MCF 10A (cell line): ENCODE measurements around the gene CDADC1. TPM values are rescaled to one million over a fixed set of nuclear protein-coding genes. Genes with fewer than 3 reads are reported as not detected.

Experiments used
- BruUV-seq: library from RNA; stranded (reverse); fragments of 400-500 nt; replicated peaks from 2 replicates; lab custom pipeline; 2021; lab: Mats Ljungman, UMichigan
- CTCF ChIA-PET: fragments of 300-600 bp; sonication (Branson Sonifier 250); formaldehyde crosslinking; extraction: SDS; loops from one replicate; lab custom pipeline; 2021; ENCODE audit warnings: antibody characterized with exemption, inconsistent platforms; lab: Yijun Ruan, JAX
- POLR2A ChIA-PET: fragments of 300-600, 350-650 bp; sonication (Branson Sonifier 250); formaldehyde crosslinking; extraction: SDS; loops from one replicate; lab custom pipeline; 2020; ENCODE audit warnings: antibody characterized with exemption, inconsistent platforms; lab: Yijun Ruan, JAX
- DNase-seq: peaks from one replicate; pipeline ENCODE4 v3.0.0-alpha.2; 2018; ENCODE audit not compliant: unreplicated experiment
- H3K27ac Mint-ChIP-seq: one replicate; pipeline ENCODE4 v1.8.0; 2022; ENCODE audit warnings: mild to moderate bottlenecking, low read depth, mixed read lengths; ENCODE audit not compliant: unreplicated experiment
- H3K27me3 Mint-ChIP-seq: one replicate; pipeline ENCODE4 v1.8.0; 2022; ENCODE audit warnings: mixed read lengths; ENCODE audit not compliant: insufficient read depth, unreplicated experiment
- H3K36me3 Mint-ChIP-seq: one replicate; pipeline ENCODE4 v1.8.0; 2022; ENCODE audit warnings: mild to moderate bottlenecking, moderate library complexity, mixed read lengths; ENCODE audit not compliant: insufficient read depth, unreplicated experiment
- H3K4me1 Mint-ChIP-seq: one replicate; pipeline ENCODE4 v1.8.0; 2022; ENCODE audit warnings: mixed read lengths; ENCODE audit not compliant: insufficient read depth, unreplicated experiment
- H3K4me3 Mint-ChIP-seq: one replicate; pipeline ENCODE4 v1.8.0; 2022; ENCODE audit warnings: mild to moderate bottlenecking, moderate library complexity, mixed read lengths; ENCODE audit not compliant: unreplicated experiment
- H3K9me3 Mint-ChIP-seq: one replicate; pipeline ENCODE4 v1.8.0; 2022; ENCODE audit warnings: mixed read lengths; ENCODE audit not compliant: unreplicated experiment
- CTCF ChIP-seq: fragments of 200-600 bp; IDR thresholded peaks from one replicate; pipeline ENCODE4 v1.8.0; 2022; ENCODE audit warnings: antibody characterized with exemption, mild to moderate bottlenecking; ENCODE audit not compliant: unreplicated experiment
- intact Hi-C: fragments of 100-400 bp; cut with micrococcal nuclease; formaldehyde crosslinking; loops from 2 replicates; pipeline ENCODE4 v1.14.1; 2022
- total RNA-seq: library from RNA; stranded (reverse); gene quantifications from 2 replicates; pipeline ENCODE4 v1.2.3, GENCODE V29; 2022

Gene CDADC1
- total RNA-seq, 1 experiment from 2014 or later, result 9.4 TPM

GRCh38 chr13:49300276-49300675 lies 52.6 kb downstream of the CDADC1 start:
- TF ChIP-seq CTCF, result no peak
- H3K4me3 Mint-ChIP-seq, result no peak overlapping the region
- H3K4me1 Mint-ChIP-seq, result peaks cover 23% of the 10 kb centered on the region
- intact Hi-C loops, result no loop called here
- H3K27ac Mint-ChIP-seq, result no peak overlapping the region
- H3K36me3 Mint-ChIP-seq, result peaks cover 6% of the 10 kb centered on the region
- no peaks in the 10 kb centered on the region for H3K27me3 Mint-ChIP-seq
- no TSS peak for BruUV-seq
- DNase-seq, result no peak
- ChIA-PET CTCF (interaction anchor here (0.6 to 3.8 kb wide), 17 partner anchors 10 to 517 kb away, joined by 3 to 35 read pairs (median 4); no protein-coding TSS in a partner anchor), POLR2A (interaction anchor here (1.7 kb wide), 1 partner anchor 136 kb away, joined by 4 read pairs; no protein-coding TSS in a partner anchor)
- no peaks in the 10 kb centered on the region for H3K9me3 Mint-ChIP-seq

GRCh38 chr13:49300739-49301589 lies 53.2 kb downstream of the CDADC1 start:
- intact Hi-C loops, result loop anchor here (1.0 kb wide), 2 partner anchors 136 to 306 kb away; no protein-coding TSS in a partner anchor
- Mint-ChIP-seq H3K4me1 (peaks cover 23% of the 10 kb centered on the region), H3K27ac (peak overlapping the region; percentile 30), H3K4me3 (peak overlapping the region; percentile 54), H3K9me3 (no peaks in the 10 kb centered on the region), H3K27me3 (no peaks in the 10 kb centered on the region), H3K36me3 (peaks cover 6% of the 10 kb centered on the region)
- ChIA-PET CTCF (interaction anchor here (0.6 to 3.8 kb wide), 27 partner anchors 10 to 1585 kb away, joined by 3 to 35 read pairs (median 3); partner anchors contain the start of gene ARL11), POLR2A (interaction anchor here (0.7 to 1.7 kb wide), 3 partner anchors 12 to 474 kb away, joined by 3 to 4 read pairs (median 3); no protein-coding TSS in a partner anchor)
- DNase-seq, result peak; percentile 78
- no TSS peak for BruUV-seq
- TF ChIP-seq CTCF, result peak; percentile 74

- no TSS peak for BruUV-seq
- Mint-ChIP-seq H3K27me3 (no peaks in the 10 kb centered on the region), H3K27ac (peak overlapping the region; percentile 30), H3K4me1 (peaks cover 23% of the 10 kb centered on the region), H3K36me3 (peaks cover 6% of the 10 kb centered on the region), H3K4me3 (no peak overlapping the region), H3K9me3 (no peaks in the 10 kb centered on the region)
- no peak for DNase-seq
- TF ChIP-seq CTCF, result no peak
- intact Hi-C loops, result no loop called here
- POLR2A ChIA-PET, result interaction anchor here (0.6 to 1.1 kb wide), 4 partner anchors 13 to 473 kb away, joined by 3 read pairs; no protein-coding TSS in a partner anchor
- CTCF ChIA-PET, result interaction anchor here (0.6 to 3.8 kb wide), 9 partner anchors 24 to 397 kb away, joined by 3 to 35 read pairs (median 3); no protein-coding TSS in a partner anchor
Measured at GRCh38 chr13:49302222-49302621, 54.5 kb downstream of the CDADC1 start.

GRCh38 chr13:49302817-49303216 lies 55.1 kb downstream of the CDADC1 start:
- Mint-ChIP-seq H3K36me3 (peaks cover 6% of the 10 kb centered on the region), H3K4me3 (no peak overlapping the region), H3K4me1 (peaks cover 23% of the 10 kb centered on the region), H3K27me3 (no peaks in the 10 kb centered on the region), H3K27ac (no peak overlapping the region), H3K9me3 (no peaks in the 10 kb centered on the region)
- ChIA-PET POLR2A (interaction anchor here (0.6 to 1.1 kb wide), 2 partner anchors 19 to 366 kb away, joined by 3 read pairs; no protein-coding TSS in a partner anchor), CTCF (interaction anchor here (0.5 to 1.4 kb wide), 9 partner anchors 25 to 397 kb away, joined by 3 to 7 read pairs (median 3); no protein-coding TSS in a partner anchor)
- DNase-seq, result no peak
- no peak for TF ChIP-seq CTCF
- no TSS peak for BruUV-seq
- intact Hi-C loops, result no loop called here
